Erythroblast (primary cell): ENCODE results near the gene MAP3K9.

Experiments
- GATA1 ChIP-seq: IDR thresholded peaks from 2 replicates; pipeline ENCODE4 v1.6.1; 2011; ENCODE audit warnings: low read depth, mild to moderate bottlenecking, control low read depth, low read length, moderate library complexity
- POLR2A ChIP-seq: IDR thresholded peaks from 2 replicates; pipeline ENCODE4 v1.6.1; 2011; ENCODE audit warnings: mild to moderate bottlenecking, low read length

- no peak for TF ChIP-seq POLR2A
- TF ChIP-seq GATA1: no peak
These were observed 107.2 kb downstream of the MAP3K9 start for GRCh38 chr14:70702161-70702560.
